Smooth muscle cell (in vitro differentiated cells): Measurements from ENCODE around the gene MPST. TPM values are rescaled to one million over a fixed set of nuclear protein-coding genes. Genes with fewer than 3 reads are reported as not detected.

Experiments
- DNase-seq: peaks from one replicate; lab custom pipeline; 2025; ENCODE audit not compliant: unreplicated experiment; lab: John Stamatoyannopoulos, UW
- H2AFZ ChIP-seq: fragments of 200-600 bp; sonication (generic); 2 replicates; pipeline ENCODE4 v1.6.0; 2016; ENCODE audit warnings: antibody characterized with exemption, low read depth, mild to moderate bottlenecking
- H3F3A ChIP-seq: fragments of 200-600 bp; sonication (generic); 2 replicates; pipeline ENCODE4 v1.6.0; 2017; ENCODE audit warnings: antibody characterized with exemption, low read depth
- H3K27ac ChIP-seq: fragments of 200-600 bp; sonication (generic); 2 replicates; pipeline ENCODE4 v1.5.1; 2016; ENCODE audit warnings: low read depth, mild to moderate bottlenecking
- H3K27me3 ChIP-seq: fragments of 200-600 bp; sonication (generic); 2 replicates; pipeline ENCODE4 v1.6.1; 2016; ENCODE audit warnings: low read depth, mild to moderate bottlenecking
- H3K36me3 ChIP-seq: fragments of 200-600 bp; sonication (generic); 2 replicates; pipeline ENCODE4 v1.5.1; 2016; ENCODE audit warnings: low read depth
- H3K4me1 ChIP-seq: fragments of 200-600 bp; sonication (generic); 2 replicates; pipeline ENCODE4 v1.5.1; 2016; ENCODE audit warnings: low read depth
- H3K4me2 ChIP-seq: fragments of 200-600 bp; sonication (generic); 2 replicates; pipeline ENCODE4 v1.6.0; 2016; ENCODE audit warnings: mild to moderate bottlenecking
- H3K4me3 ChIP-seq: fragments of 200-600 bp; sonication (generic); 2 replicates; pipeline ENCODE4 v1.5.1; 2016; ENCODE audit warnings: mild to moderate bottlenecking
- H3K79me2 ChIP-seq: fragments of 200-600 bp; sonication (generic); 2 replicates; pipeline ENCODE4 v1.6.0; 2016; ENCODE audit warnings: low read depth, mild to moderate bottlenecking
- H3K9ac ChIP-seq: fragments of 200-600 bp; sonication (generic); 2 replicates; pipeline ENCODE4 v1.6.0; 2016; ENCODE audit warnings: low read depth
- H3K9me3 ChIP-seq: fragments of 200-600 bp; sonication (generic); replicated peaks from 2 replicates; pipeline ENCODE4 v1.5.1; 2016; ENCODE audit warnings: low read depth
- H4K20me1 ChIP-seq: fragments of 200-600 bp; sonication (generic); 2 replicates; pipeline ENCODE4 v1.6.0; 2016; ENCODE audit warnings: low read depth
- WGBS: methylation state at CpG from one replicate; pipeline ENCODE4 v1.1.7; 2016; ENCODE audit warnings: low lambda C conversion rate; 5-methylcytosine and 5-hydroxymethylcytosine counted together
- polyA plus RNA-seq: library from polyadenylated mRNA; unstranded; fragments of >200 nt; fragmentation: Nextera tagmentation; extraction: Ambion mirVana; gene quantifications from 2 replicates; pipeline ENCODE4 v1.2.1, GENCODE V29; 2016
- total RNA-seq: library from RNA; depleted of rRNA; stranded (reverse); fragments of >200 nt; gene quantifications from 2 replicates; pipeline ENCODE4 v1.2.3, GENCODE V29; 2014
- TF ChIP-seq, protein P1 (sequence below): fragments of 200-600 bp; sonication (generic); IDR thresholded peaks from 2 replicates; pipeline ENCODE4 v1.5.1; 2017; ENCODE audit warnings: borderline replicate concordance, mild to moderate bottlenecking, antibody characterized with exemption; ENCODE audit not compliant: insufficient read depth, poor library complexity, severe bottlenecking

Gene MPST
- total and polyA plus RNA-seq, 2 experiments from 2014 or later = 49.9 to 119 TPM

DNA sequence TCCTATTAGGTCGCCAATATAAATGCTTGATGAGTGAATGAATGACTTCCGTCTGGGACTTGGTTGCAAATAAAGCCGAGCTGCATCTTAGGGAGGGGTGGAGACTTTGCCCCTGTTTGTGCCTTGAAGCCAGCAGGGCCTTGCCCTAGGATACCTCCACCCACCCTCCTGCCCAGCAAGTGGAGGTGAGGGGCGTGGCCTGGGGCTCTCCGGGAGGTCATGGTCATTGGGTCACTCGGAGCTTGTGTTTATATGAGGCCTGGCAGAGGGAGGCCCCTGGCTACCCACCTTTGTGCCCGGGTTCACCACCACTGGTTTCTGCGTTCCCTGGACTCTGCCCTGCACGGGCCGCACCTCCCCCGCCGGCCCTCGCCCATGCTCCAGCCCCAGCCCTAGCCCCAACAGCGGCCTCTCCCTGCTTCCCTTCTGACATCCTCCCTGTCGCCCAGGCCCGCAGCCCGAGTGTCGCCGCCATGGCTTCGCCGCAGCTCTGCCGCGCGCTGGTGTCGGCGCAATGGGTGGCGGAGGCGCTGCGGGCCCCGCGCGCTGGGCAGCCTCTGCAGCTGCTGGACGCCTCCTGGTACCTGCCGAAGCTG, 4.3 kb downstream of the MPST start:
- no peaks in the 10 kb centered on the region for H3K9me3 ChIP-seq
- no peak for DNase-seq
- H3K27me3 ChIP-seq = no peaks in the 10 kb centered on the region
- no peak overlapping the region for H3K9ac ChIP-seq
- WGBS = 97% methylated on average over 34 of the region's 34 CpGs
- TF ChIP-seq, protein P1, sequence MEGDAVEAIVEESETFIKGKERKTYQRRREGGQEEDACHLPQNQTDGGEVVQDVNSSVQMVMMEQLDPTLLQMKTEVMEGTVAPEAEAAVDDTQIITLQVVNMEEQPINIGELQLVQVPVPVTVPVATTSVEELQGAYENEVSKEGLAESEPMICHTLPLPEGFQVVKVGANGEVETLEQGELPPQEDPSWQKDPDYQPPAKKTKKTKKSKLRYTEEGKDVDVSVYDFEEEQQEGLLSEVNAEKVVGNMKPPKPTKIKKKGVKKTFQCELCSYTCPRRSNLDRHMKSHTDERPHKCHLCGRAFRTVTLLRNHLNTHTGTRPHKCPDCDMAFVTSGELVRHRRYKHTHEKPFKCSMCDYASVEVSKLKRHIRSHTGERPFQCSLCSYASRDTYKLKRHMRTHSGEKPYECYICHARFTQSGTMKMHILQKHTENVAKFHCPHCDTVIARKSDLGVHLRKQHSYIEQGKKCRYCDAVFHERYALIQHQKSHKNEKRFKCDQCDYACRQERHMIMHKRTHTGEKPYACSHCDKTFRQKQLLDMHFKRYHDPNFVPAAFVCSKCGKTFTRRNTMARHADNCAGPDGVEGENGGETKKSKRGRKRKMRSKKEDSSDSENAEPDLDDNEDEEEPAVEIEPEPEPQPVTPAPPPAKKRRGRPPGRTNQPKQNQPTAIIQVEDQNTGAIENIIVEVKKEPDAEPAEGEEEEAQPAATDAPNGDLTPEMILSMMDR = no peak
- H3F3A ChIP-seq = no peaks in the 10 kb centered on the region
- no peak overlapping the region for H3K27ac ChIP-seq
- no peaks in the 10 kb centered on the region for H3K36me3 ChIP-seq
- H3K4me2 ChIP-seq = no peak overlapping the region
- H2AFZ ChIP-seq = no peak overlapping the region
- H3K4me1 ChIP-seq = peaks cover 9% of the 10 kb centered on the region
- H4K20me1 ChIP-seq = peaks cover 59% of the 10 kb centered on the region
- no peak overlapping the region for H3K4me3 ChIP-seq
- H3K79me2 ChIP-seq = peaks cover 29% of the 10 kb centered on the region

DNA sequence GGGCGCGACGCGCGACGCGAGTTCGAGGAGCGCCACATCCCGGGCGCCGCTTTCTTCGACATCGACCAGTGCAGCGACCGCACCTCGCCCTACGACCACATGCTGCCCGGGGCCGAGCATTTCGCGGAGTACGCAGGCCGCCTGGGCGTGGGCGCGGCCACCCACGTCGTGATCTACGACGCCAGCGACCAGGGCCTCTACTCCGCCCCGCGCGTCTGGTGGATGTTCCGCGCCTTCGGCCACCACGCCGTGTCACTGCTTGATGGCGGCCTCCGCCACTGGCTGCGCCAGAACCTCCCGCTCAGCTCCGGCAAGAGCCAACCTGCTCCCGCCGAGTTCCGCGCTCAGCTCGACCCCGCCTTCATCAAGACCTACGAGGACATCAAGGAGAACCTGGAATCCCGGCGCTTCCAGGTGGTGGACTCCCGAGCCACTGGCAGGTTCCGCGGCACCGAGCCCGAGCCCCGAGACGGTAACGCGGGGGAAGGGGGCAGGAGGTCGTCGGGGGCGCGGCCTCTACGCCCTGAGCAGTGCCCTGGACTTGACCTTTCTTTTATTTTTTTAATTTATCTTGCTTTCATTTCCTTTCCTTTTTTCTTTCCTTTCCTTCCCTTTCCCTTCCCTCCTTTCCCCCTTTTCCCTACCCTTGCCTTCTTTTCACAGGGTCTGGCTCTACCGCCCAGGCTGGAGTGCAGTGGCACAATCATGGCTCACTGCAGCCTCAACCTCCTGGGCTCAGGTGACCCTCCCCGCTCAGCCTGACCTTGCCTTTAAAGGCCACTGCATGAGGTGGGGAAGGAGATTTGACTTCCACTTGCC, 5.0 kb downstream of the MPST start:
- H3K79me2 ChIP-seq = peaks cover 29% of the 10 kb centered on the region

DNA sequence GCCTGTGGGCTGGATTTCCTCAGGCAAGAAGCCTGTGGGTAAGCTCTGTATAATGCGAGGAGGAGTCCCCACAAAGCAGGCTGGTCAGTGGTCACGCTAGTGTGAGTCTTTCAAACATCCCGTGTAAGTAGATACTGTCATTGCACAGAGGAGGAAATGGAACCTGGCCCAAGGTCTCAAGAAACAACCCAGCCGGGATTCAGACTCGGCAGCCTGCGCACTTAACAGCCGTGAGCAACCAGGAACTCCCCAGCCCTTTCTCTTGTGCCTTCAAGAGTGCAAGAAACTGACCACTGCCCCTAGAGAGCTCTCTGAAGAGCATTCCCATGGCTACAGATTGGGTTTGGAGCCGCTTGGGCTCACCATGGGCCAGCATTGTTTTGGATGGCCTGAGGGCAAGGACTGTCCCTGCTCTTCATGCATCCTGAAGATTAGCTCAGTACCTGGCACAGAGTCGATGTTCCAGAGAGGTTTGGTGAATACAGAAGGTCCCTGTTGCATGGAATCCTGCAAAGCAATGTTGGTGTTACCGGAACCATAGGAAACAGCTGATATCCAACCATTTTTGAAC, 6.0 kb downstream of the MPST start:
- Histone ChIP-seq H3K4me3 (no peak overlapping the region), H3K79me2 (peaks cover 19% of the 10 kb centered on the region), H3F3A (no peaks in the 10 kb centered on the region), H3K27me3 (no peaks in the 10 kb centered on the region), H3K9me3 (no peaks in the 10 kb centered on the region), H3K9ac (no peak overlapping the region), H3K4me1 (peaks cover 3% of the 10 kb centered on the region), H2AFZ (no peak overlapping the region), H3K4me2 (no peak overlapping the region), H4K20me1 (peaks cover 59% of the 10 kb centered on the region), H3K36me3 (no peaks in the 10 kb centered on the region), H3K27ac (no peak overlapping the region)
- DNase-seq = no peak
- TF ChIP-seq, protein P1 = no peak
- 88% methylated on average over 10 of the region's 10 CpGs for WGBS

More for the DNA sequence above, 5.0 kb downstream of the MPST start:
- TF ChIP-seq, protein P1 = no peak
- no peak overlapping the region for H3K4me2 ChIP-seq
- no peak overlapping the region for H2AFZ ChIP-seq
- H3K27ac ChIP-seq = no peak overlapping the region
- no peaks in the 10 kb centered on the region for H3K36me3 ChIP-seq
- no peak overlapping the region for H3K9ac ChIP-seq
- WGBS = 97% methylated on average over 52 of the region's 71 CpGs
- H3K4me3 ChIP-seq = no peak overlapping the region
- H4K20me1 ChIP-seq = peaks cover 59% of the 10 kb centered on the region
- H3K27me3 ChIP-seq = no peaks in the 10 kb centered on the region
- no peaks in the 10 kb centered on the region for H3K9me3 ChIP-seq
- H3K4me1 ChIP-seq = peaks cover 9% of the 10 kb centered on the region
- no peaks in the 10 kb centered on the region for H3F3A ChIP-seq
- no peak for DNase-seq
